Glutamatergic neuron (in vitro differentiated cells): ENCODE results near the gene MFN1. TPM values are rescaled to one million over a fixed set of nuclear protein-coding genes. Genes with fewer than 3 reads are reported as not detected.
A peak's percentile ranks its signal among the peaks of the same experiment; 100 is the strongest.

ENCODE experiments used
- DNase-seq: peaks from one replicate; pipeline ENCODE4 v3.0.0; 2022
- H3K27ac Mint-ChIP-seq: one replicate; pipeline ENCODE4 v1.8.0; 2020; ENCODE audit warnings: mild to moderate bottlenecking, mixed read lengths, inconsistent platforms; ENCODE audit not compliant: unreplicated experiment
- H3K27me3 Mint-ChIP-seq: one replicate; pipeline ENCODE4 v1.8.0; 2020; ENCODE audit warnings: mild to moderate bottlenecking, moderate library complexity, mixed read lengths, inconsistent platforms; ENCODE audit not compliant: unreplicated experiment
- H3K36me3 Mint-ChIP-seq: one replicate; pipeline ENCODE4 v1.8.0; 2020; ENCODE audit warnings: mild to moderate bottlenecking, mixed read lengths, inconsistent platforms; ENCODE audit not compliant: unreplicated experiment
- H3K4me1 Mint-ChIP-seq: one replicate; pipeline ENCODE4 v1.8.0; 2020; ENCODE audit warnings: mild to moderate bottlenecking, low read depth, mixed read lengths, inconsistent platforms; ENCODE audit not compliant: unreplicated experiment
- H3K4me3 Mint-ChIP-seq: one replicate; pipeline ENCODE4 v1.8.0; 2020; ENCODE audit warnings: mild to moderate bottlenecking, mixed read lengths, inconsistent platforms; ENCODE audit not compliant: unreplicated experiment
- H3K9me3 Mint-ChIP-seq: one replicate; pipeline ENCODE4 v1.8.0; 2020; ENCODE audit warnings: mild to moderate bottlenecking, moderate library complexity, mixed read lengths, inconsistent platforms; ENCODE audit not compliant: unreplicated experiment
- total RNA-seq: library from RNA; stranded (reverse); fragmentation: NEBNext Ultra II Directional; extraction: Animal tissue kit (Norgen Biotek cat#: 25700); gene quantifications from one replicate; pipeline ENCODE4 v1.2.1, GENCODE V29; 2021; ENCODE audit not compliant: unreplicated experiment
- TF ChIP-seq, protein P1 (sequence below): fragments of 200-600 bp; sonication (generic); IDR thresholded peaks from one replicate; pipeline ENCODE4 v1.5.0; 2021; ENCODE audit not compliant: partially characterized antibody, unreplicated experiment

The MFN1 gene
- total RNA-seq, 1 donor from 2014 or later: 80.5 TPM

DNA sequence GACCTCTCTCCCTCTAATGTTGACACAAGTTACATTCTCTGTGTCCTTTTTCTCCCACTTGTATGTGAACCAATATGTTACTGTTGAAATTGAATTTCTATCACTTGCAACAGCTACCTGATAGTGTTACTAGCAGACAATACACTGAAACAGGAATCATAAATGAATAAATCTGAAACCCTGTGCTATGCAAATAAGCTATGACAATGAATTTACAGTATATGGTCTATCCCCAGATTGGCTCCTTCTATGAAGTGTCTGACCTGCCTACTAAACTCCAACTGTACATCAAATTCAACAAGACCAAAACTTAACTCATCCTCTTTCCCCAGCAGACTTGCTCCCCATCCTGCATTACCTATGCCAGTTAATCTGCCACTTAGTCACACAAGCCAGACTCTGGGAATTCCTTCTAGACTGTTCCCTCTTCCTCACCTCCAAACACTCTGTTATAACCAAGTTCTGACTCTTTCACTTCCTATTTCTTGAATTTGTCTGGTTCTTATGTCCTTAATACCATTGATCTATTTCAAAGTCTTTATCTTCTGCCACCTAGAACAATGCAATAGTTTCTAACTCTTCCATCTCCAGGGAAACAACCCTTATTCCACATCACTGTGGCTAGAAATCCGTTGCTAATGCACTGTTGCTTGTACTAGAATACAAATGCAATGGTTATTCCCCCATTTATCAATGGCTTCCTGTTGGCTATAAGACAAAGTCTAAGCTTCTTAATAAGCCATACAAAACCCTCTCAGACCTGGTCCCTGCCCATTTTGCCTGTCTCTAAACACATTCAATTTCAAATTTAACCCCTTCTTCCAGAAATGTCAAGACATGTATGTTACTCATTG, 38.1 kb upstream of the MFN1 start:
- Mint-ChIP-seq H3K4me3 (no peak overlapping the region), H3K9me3 (no peaks in the 10 kb centered on the region), H3K27me3 (no peaks in the 10 kb centered on the region), H3K4me1 (no peaks in the 10 kb centered on the region), H3K36me3 (no peaks in the 10 kb centered on the region), H3K27ac (no peak overlapping the region)
- DNase-seq: no peak
- TF ChIP-seq, protein P1, sequence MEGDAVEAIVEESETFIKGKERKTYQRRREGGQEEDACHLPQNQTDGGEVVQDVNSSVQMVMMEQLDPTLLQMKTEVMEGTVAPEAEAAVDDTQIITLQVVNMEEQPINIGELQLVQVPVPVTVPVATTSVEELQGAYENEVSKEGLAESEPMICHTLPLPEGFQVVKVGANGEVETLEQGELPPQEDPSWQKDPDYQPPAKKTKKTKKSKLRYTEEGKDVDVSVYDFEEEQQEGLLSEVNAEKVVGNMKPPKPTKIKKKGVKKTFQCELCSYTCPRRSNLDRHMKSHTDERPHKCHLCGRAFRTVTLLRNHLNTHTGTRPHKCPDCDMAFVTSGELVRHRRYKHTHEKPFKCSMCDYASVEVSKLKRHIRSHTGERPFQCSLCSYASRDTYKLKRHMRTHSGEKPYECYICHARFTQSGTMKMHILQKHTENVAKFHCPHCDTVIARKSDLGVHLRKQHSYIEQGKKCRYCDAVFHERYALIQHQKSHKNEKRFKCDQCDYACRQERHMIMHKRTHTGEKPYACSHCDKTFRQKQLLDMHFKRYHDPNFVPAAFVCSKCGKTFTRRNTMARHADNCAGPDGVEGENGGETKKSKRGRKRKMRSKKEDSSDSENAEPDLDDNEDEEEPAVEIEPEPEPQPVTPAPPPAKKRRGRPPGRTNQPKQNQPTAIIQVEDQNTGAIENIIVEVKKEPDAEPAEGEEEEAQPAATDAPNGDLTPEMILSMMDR: no peak

DNA sequence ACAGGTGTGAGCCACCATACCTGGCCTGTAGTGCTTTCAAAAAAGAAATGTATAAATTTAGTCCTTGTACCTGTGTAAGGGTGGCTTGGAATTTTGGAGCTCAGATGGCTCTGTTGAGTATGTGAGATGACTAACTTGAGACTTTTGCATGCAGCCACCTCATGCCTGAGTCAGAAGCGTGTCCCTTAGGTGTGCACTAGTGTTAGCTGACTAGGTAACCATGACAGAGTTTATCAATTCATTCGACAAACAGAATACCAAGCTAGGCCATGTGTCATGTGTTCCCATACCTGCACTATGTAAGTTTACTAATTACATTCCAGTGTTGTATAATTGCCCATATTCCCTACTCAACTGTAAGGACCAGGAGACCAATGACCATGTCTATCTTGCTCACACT, 28.6 kb upstream of the MFN1 start:
- Mint-ChIP-seq H3K27me3 (no peaks in the 10 kb centered on the region), H3K27ac (no peak overlapping the region), H3K36me3 (no peaks in the 10 kb centered on the region), H3K4me1 (peaks cover 6% of the 10 kb centered on the region), H3K4me3 (no peak overlapping the region), H3K9me3 (no peaks in the 10 kb centered on the region)
- TF ChIP-seq, protein P1: no peak
- no peak for DNase-seq

DNA sequence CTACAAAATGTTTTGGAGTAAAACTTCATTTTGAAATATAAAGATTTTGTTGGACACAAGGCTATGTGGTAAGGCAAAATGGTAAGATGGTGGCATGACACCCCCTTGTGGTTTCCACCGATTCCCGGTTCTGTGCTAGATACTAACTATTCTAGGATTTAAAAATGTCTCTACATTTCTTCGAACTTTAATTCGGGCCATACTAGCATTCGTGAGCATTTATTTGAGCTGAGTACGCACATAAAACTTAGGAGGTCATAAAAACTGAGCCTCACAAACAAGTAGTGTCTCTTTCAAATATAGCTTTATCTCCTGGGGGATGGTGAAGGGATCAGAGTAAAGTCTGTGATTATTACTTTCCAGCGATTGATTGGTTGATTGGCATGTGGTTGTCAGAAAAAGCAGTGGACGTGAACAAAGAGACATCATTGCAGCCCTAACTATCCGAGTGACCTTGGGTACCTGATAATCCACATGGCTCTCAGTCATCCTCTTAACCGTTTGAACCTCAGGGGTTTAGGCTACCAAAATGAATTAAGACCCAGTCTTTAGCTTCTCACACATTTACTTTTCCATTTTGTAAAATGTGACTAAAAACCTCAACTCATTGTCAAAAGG, 25.7 kb upstream of the MFN1 start:
- peak overlapping the region; percentile 36 for H3K27ac Mint-ChIP-seq
- no peaks in the 10 kb centered on the region for H3K36me3 Mint-ChIP-seq
- peaks cover 2% of the 10 kb centered on the region for H3K27me3 Mint-ChIP-seq
- TF ChIP-seq, protein P1: peak; percentile 24
- H3K9me3 Mint-ChIP-seq: no peaks in the 10 kb centered on the region
- peak; percentile 27 for DNase-seq
- H3K4me1 Mint-ChIP-seq: peaks cover 16% of the 10 kb centered on the region
- peak overlapping the region; percentile 79 for H3K4me3 Mint-ChIP-seq

- DNase-seq: peak; percentile 92
- Mint-ChIP-seq H3K36me3 (no peaks in the 10 kb centered on the region), H3K4me3 (peak within 1 kb of the TSS; percentile 97), H3K4me1 (peaks cover 16% of the 10 kb centered on the region), H3K9me3 (no peaks in the 10 kb centered on the region), H3K27ac (peak within 1 kb of the TSS; percentile 96), H3K27me3 (peaks cover 2% of the 10 kb centered on the region)
- TF ChIP-seq, protein P1: peak; percentile 97
Measured at GRCh38 chr3:179322286-179323196, 25.0 kb upstream of the MFN1 start, which contains the start of gene ZNF639. TSS of gene ZNF639 (plus strand) at chr3:179323031. CDS start at chr3:179328294, 5,263 bp downstream.
